Transverse colon (tissue), 4 donors: ENCODE measurements around the gene GRIN2A. TPM values are rescaled to one million over a fixed set of nuclear protein-coding genes. Genes with fewer than 3 reads are reported as not detected.

Experiments used
- DNase-seq: peaks from one replicate; pipeline ENCODE4 v3.0.0-alpha.2; 2019
- H3K27ac ChIP-seq, 4 donors: fragments of 200-600 bp; sonication (generic); 2 replicates each; pipeline ENCODE4 v1.5.1; 2016 to 2018; ENCODE audit warnings: inconsistent platforms in 4 of 4
- H3K27me3 ChIP-seq: fragments of 200-600 bp; sonication (generic); 2 replicates; pipeline ENCODE4 v1.5.1; 2017; ENCODE audit warnings: inconsistent platforms
- H3K36me3 ChIP-seq, 4 donors: fragments of 200-600 bp; sonication (generic); 2 replicates each; pipeline ENCODE4 v1.5.1; 2017 to 2019; ENCODE audit warnings: inconsistent platforms in 4 of 4
- H3K4me1 ChIP-seq, 4 donors: fragments of 200-600 bp; sonication (generic); 2 replicates each; pipeline ENCODE4 v1.5.1; 2017 to 2020; ENCODE audit warnings: inconsistent platforms in 4 of 4
- H3K4me3 ChIP-seq, 4 donors: fragments of 200-600 bp; sonication (generic); 1 replicate in 1 of 4; 2 replicates in 3 of 4; pipeline versions ENCODE4 v1.5.1 to v1.6.1; 2017 to 2019; ENCODE audit warnings: inconsistent platforms in 4 of 4
- H3K9me3 ChIP-seq, 2 donors: fragments of 200-600 bp; sonication (generic); 2 replicates each; pipeline ENCODE4 v1.5.1; 2017 to 2019; ENCODE audit warnings: inconsistent platforms in 2 of 2
- CTCF ChIP-seq, 5 experiments: fragments of 200-600 bp in 3 of 5; fragments of 450-650 bp in 2 of 5; sonication (generic) in 3 of 5; IDR thresholded peaks; 1 replicate in 2 of 5; 2 replicates in 3 of 5; pipeline ENCODE4 v1.5.1; 2016 to 2017; ENCODE audit warnings: antibody characterized with exemption in 5 of 5, inconsistent platforms in 3 of 5, mild to moderate bottlenecking in 2 of 5, moderate library complexity in 1 of 5
- EP300 ChIP-seq: sonication (generic); formaldehyde crosslinking; IDR thresholded peaks from one replicate; pipeline ENCODE4 v1.6.1; 2017; ENCODE audit warnings: antibody characterized with exemption, low read depth
- POLR2A ChIP-seq: fragments of 450-650 bp; IDR thresholded peaks from one replicate; pipeline ENCODE4 v1.6.1; 2016; ENCODE audit warnings: antibody characterized with exemption, mild to moderate bottlenecking, moderate library complexity
- POLR2AphosphoS5 ChIP-seq, 3 donors: sonication (generic); formaldehyde crosslinking; IDR thresholded peaks; one replicate each; pipeline ENCODE4 v1.6.1; 2016; ENCODE audit warnings: antibody characterized with exemption in 3 of 3
- WGBS, 2 donors: methylation state at CpG; one replicate each; pipeline ENCODE4 v1.1.5; 2018; ENCODE audit warnings: low coverage in 1 of 2; 5-methylcytosine and 5-hydroxymethylcytosine counted together
- in situ Hi-C, 4 donors: fragments of 200-750 bp; cut with MboI; loops; one replicate each; pipeline versions ENCODE4 v1.15.0 to v1.15.1; 2017; ENCODE audit warnings: low sequenced_read_pairs in 3 of 4, low pct_ligation_motif_present in 1 of 4, low pct_unique_long_range_greater_than_20kb in 1 of 4
- intact Hi-C: fragments of 100-400 bp; cut with DNase I; formaldehyde crosslinking; loops from one replicate; pipeline ENCODE4 v1.15.1; 2023; ENCODE audit warnings: low total_unique reads
- total RNA-seq, 4 donors: library from RNA; depleted of rRNA; stranded (reverse); fragments of >200 nt; gene quantifications; one replicate each; pipeline ENCODE4 v1.1.0, GENCODE V29; 2016

The GRIN2A gene
- total RNA-seq, 4 donors from 2014 or later: 0.14 to 0.37 (median 0.18) TPM

GRCh38 chr16:10097271-10097670, 85.0 kb downstream of the GRIN2A start:
- in situ Hi-C loops (no loop called here), intact Hi-C loops (no loop called here)
- Histone ChIP-seq H3K9me3 (no peaks in the 10 kb centered on the region), H3K4me3 (no peak overlapping the region), H3K27ac (no peak overlapping the region), H3K36me3 (no peaks in the 10 kb centered on the region), H3K27me3 (no peaks in the 10 kb centered on the region), H3K4me1 (no peaks in the 10 kb centered on the region)
- TF ChIP-seq CTCF (IDR thresholded peaks at IDR 0.05) (no peak), POLR2AphosphoS5 (IDR thresholded peaks at IDR 0.05) (no peak), EP300 (no peak), POLR2A (no peak)
- 64% methylated on average over 2 of the region's 2 CpGs; no CpG with 5 or more reads in 1 of the 2 donors for WGBS, 2 donors
- no peak for DNase-seq

DNA sequence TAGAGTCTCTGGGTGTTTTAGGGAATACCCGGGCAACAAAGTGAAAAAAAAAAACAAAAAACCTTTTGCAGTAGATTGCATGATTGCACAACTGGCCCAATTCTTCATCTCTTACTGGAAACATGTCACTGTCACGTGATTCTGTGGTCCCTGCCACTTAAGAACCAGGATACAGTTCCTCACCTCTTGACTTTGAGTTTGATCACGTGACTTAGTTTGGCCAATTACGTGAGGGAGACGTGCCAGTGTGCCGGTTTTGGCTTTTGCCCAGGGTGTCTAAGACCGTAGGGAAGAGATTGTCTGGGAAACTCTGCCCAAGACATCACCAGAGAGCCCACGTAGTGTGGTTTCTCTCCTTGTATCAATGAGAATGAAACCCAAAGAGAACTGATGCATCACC, 88.7 kb downstream of the GRIN2A start:
- Histone ChIP-seq H3K27me3 (no peaks in the 10 kb centered on the region), H3K9me3 (no peaks in the 10 kb centered on the region), H3K4me1 (no peaks in the 10 kb centered on the region), H3K27ac (no peak overlapping the region), H3K4me3 (no peak overlapping the region), H3K36me3 (no peaks in the 10 kb centered on the region)
- intact Hi-C loops: no loop called here
- TF ChIP-seq POLR2A (no peak), CTCF (IDR thresholded peaks at IDR 0.05) (no peak), EP300 (no peak), POLR2AphosphoS5 (IDR thresholded peaks at IDR 0.05) (no peak)
- no peak for DNase-seq
- 67 to 76% methylated on average over 8 of the region's 8 CpGs for WGBS, 2 donors
- in situ Hi-C loops: no loop called here

GRCh38 chr16:10090816-10091215, 91.4 kb downstream of the GRIN2A start:
- in situ Hi-C loops: no loop called here
- Histone ChIP-seq H3K9me3 (no peaks in the 10 kb centered on the region), H3K27me3 (no peaks in the 10 kb centered on the region), H3K27ac (no peak overlapping the region), H3K4me1 (no peaks in the 10 kb centered on the region), H3K4me3 (no peak overlapping the region), H3K36me3 (no peaks in the 10 kb centered on the region)
- intact Hi-C loops: no loop called here
- TF ChIP-seq POLR2A (no peak), EP300 (no peak), POLR2AphosphoS5 (IDR thresholded peaks at IDR 0.05) (no peak), CTCF (IDR thresholded peaks at IDR 0.05) (no peak)
- DNase-seq: no peak
- WGBS, 2 donors: 75% methylated on average over 1 of the region's 1 CpG

DNA sequence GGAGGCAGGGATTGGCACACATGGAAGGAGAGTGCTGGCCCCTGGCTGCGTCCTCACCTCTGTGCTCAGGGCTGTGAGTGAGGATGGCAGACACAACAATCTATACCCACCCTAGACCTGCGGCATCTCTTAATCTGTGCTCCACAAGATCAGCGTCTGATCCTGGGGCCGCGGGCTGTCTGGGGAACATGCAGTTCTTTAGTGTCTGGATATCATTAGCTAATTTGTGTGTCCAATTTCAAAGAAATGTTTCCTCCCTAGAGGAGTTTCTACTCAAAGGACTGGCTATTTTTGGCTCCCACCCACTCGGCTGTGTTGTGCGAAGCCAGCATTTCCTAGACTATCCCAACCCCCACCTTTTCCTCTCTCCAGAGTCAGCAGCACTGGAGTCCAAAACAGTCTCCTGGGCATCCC, 93.8 kb downstream of the GRIN2A start:
- Histone ChIP-seq H3K9me3 (no peaks in the 10 kb centered on the region), H3K36me3 (no peaks in the 10 kb centered on the region), H3K27me3 (no peaks in the 10 kb centered on the region), H3K4me1 (no peaks in the 10 kb centered on the region), H3K4me3 (no peak overlapping the region), H3K27ac (no peak overlapping the region)
- WGBS, 2 donors: 76% methylated on average over 6 of the region's 7 CpGs; no CpG with 5 or more reads in 1 of the 2 donors
- intact Hi-C loops (no loop called here), in situ Hi-C loops (no loop called here)
- no peak for TF ChIP-seq CTCF (IDR thresholded peaks at IDR 0.05)
- no peak for TF ChIP-seq POLR2A
- TF ChIP-seq POLR2AphosphoS5 (IDR thresholded peaks at IDR 0.05): no peak
- no peak for TF ChIP-seq EP300
- DNase-seq: no peak
